Osteocyte (in vitro differentiated cells): Measurements from ENCODE around the gene RBMS3. TPM values are rescaled to one million over a fixed set of nuclear protein-coding genes. Genes with fewer than 3 reads are reported as not detected.

Experiments
- DNase-seq: peaks from one replicate; pipeline ENCODE4 v3.0.0; 2021; ENCODE audit warnings: mixed read lengths; ENCODE audit not compliant: unreplicated experiment; ENCODE audit errors: extremely low spot score
- H3K27ac Mint-ChIP-seq: one replicate; pipeline ENCODE4 v1.8.0; 2021; ENCODE audit warnings: mild to moderate bottlenecking, mixed read lengths; ENCODE audit not compliant: unreplicated experiment
- H3K27me3 Mint-ChIP-seq: one replicate; pipeline ENCODE4 v1.8.0; 2021; ENCODE audit warnings: mixed read lengths; ENCODE audit not compliant: unreplicated experiment
- H3K36me3 Mint-ChIP-seq: one replicate; pipeline ENCODE4 v1.8.0; 2021; ENCODE audit warnings: mixed read lengths; ENCODE audit not compliant: unreplicated experiment
- H3K4me1 Mint-ChIP-seq: one replicate; pipeline ENCODE4 v1.8.0; 2021; ENCODE audit warnings: mixed read lengths; ENCODE audit not compliant: unreplicated experiment
- H3K4me3 Mint-ChIP-seq: one replicate; pipeline ENCODE4 v1.8.0; 2021; ENCODE audit warnings: mild to moderate bottlenecking, moderate library complexity, mixed read lengths; ENCODE audit not compliant: unreplicated experiment
- H3K9me3 Mint-ChIP-seq: one replicate; pipeline ENCODE4 v1.8.0; 2021; ENCODE audit warnings: mixed read lengths; ENCODE audit not compliant: unreplicated experiment
- CTCF ChIP-seq: fragments of 200-600 bp; sonication (generic); IDR thresholded peaks from 2 replicates; pipeline ENCODE4 v1.5.0; 2021; ENCODE audit warnings: antibody characterized with exemption, mild to moderate bottlenecking, moderate library complexity
- total RNA-seq: library from RNA; stranded (reverse); gene quantifications from 2 replicates; pipeline ENCODE4 v1.2.1, GENCODE V29; 2021

The RBMS3 gene
- total RNA-seq, 1 donor from 2014 or later = 64.2 TPM

- Mint-ChIP-seq H3K27me3 (no peaks in the 10 kb centered on the region), H3K4me1 (peaks cover 6% of the 10 kb centered on the region), H3K36me3 (peaks cover 6% of the 10 kb centered on the region), H3K27ac (no peak overlapping the region), H3K9me3 (no peaks in the 10 kb centered on the region), H3K4me3 (no peak overlapping the region)
- no peak for TF ChIP-seq CTCF
- DNase-seq = no peak
Observed at GRCh38 chr3:29581311-29581710, 300.4 kb downstream of the RBMS3 start.

- no peaks in the 10 kb centered on the region for H3K9me3 Mint-ChIP-seq
- no peak for TF ChIP-seq CTCF
- H3K27me3 Mint-ChIP-seq = no peaks in the 10 kb centered on the region
- H3K36me3 Mint-ChIP-seq = peaks cover 8% of the 10 kb centered on the region
- peaks cover 4% of the 10 kb centered on the region for H3K4me1 Mint-ChIP-seq
- H3K27ac Mint-ChIP-seq = no peak overlapping the region
- no peak overlapping the region for H3K4me3 Mint-ChIP-seq
- DNase-seq = no peak
Observed at GRCh38 chr3:29582273-29582672, 301.4 kb downstream of the RBMS3 start.

- no peak for TF ChIP-seq CTCF
- Mint-ChIP-seq H3K36me3 (peaks cover 10% of the 10 kb centered on the region), H3K9me3 (no peaks in the 10 kb centered on the region), H3K4me1 (no peaks in the 10 kb centered on the region), H3K27me3 (no peaks in the 10 kb centered on the region), H3K27ac (no peak overlapping the region), H3K4me3 (no peak overlapping the region)
- no peak for DNase-seq
Observed at GRCh38 chr3:29583861-29584260, 303.0 kb downstream of the RBMS3 start.

- TF ChIP-seq CTCF = no peak
- H3K27ac Mint-ChIP-seq = no peak overlapping the region
- no peaks in the 10 kb centered on the region for H3K27me3 Mint-ChIP-seq
- peaks cover 7% of the 10 kb centered on the region for H3K36me3 Mint-ChIP-seq
- no peaks in the 10 kb centered on the region for H3K4me1 Mint-ChIP-seq
- H3K4me3 Mint-ChIP-seq = no peak overlapping the region
- no peaks in the 10 kb centered on the region for H3K9me3 Mint-ChIP-seq
- DNase-seq = no peak
Observed at GRCh38 chr3:29585368-29585767, 304.5 kb downstream of the RBMS3 start.

- peaks cover 4% of the 10 kb centered on the region for H3K9me3 Mint-ChIP-seq
- TF ChIP-seq CTCF = no peak
- no peak for DNase-seq
- H3K27me3 Mint-ChIP-seq = no peaks in the 10 kb centered on the region
- H3K27ac Mint-ChIP-seq = no peak overlapping the region
- H3K4me3 Mint-ChIP-seq = no peak overlapping the region
- H3K4me1 Mint-ChIP-seq = no peaks in the 10 kb centered on the region
- H3K36me3 Mint-ChIP-seq = peaks cover 13% of the 10 kb centered on the region
Observed at GRCh38 chr3:29587340-29587739, 306.5 kb downstream of the RBMS3 start.
